ENCODE results near the gene GLIS2. TPM values are rescaled to one million over a fixed set of nuclear protein-coding genes. Genes with fewer than 3 reads are reported as not detected.

GLIS2 gene
- total RNA-seq, 1 donor from 2014 or later, result 23.2 TPM

DNA sequence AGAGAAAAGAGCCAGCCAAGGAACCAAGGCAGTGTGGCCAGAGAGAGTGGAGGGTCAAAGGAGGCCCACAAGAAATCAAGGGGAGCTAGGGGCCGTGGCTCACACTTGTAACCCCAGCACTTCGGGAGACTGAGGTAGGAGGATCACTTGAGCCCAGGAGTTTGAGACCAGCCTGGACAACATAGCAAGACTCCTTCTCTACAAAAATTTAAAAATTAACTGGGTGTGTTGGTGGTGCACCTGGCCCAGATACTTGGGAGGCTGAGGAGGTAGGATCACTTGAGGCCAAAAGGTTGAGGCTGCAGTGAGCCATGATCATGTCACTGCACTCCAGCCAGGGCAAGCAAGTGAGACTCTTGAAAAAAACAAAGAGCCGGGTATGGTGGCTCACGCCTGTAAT, 24.2 kb upstream of the GLIS2 start:
- no peak for DNase-seq (ENCODE audit: low spot score, unreplicated experiment)
- TF ChIP-seq, protein P1, sequence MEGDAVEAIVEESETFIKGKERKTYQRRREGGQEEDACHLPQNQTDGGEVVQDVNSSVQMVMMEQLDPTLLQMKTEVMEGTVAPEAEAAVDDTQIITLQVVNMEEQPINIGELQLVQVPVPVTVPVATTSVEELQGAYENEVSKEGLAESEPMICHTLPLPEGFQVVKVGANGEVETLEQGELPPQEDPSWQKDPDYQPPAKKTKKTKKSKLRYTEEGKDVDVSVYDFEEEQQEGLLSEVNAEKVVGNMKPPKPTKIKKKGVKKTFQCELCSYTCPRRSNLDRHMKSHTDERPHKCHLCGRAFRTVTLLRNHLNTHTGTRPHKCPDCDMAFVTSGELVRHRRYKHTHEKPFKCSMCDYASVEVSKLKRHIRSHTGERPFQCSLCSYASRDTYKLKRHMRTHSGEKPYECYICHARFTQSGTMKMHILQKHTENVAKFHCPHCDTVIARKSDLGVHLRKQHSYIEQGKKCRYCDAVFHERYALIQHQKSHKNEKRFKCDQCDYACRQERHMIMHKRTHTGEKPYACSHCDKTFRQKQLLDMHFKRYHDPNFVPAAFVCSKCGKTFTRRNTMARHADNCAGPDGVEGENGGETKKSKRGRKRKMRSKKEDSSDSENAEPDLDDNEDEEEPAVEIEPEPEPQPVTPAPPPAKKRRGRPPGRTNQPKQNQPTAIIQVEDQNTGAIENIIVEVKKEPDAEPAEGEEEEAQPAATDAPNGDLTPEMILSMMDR (IDR thresholded peaks at IDR 0.05; ENCODE audit: unreplicated experiment), result no peak
- Mint-ChIP-seq H3K9me3 (ENCODE audit: low read depth) (no peaks in the 10 kb centered on the region), H3K4me3 (ENCODE audit: low read depth) (no peak overlapping the region), H3K27ac (peak overlapping the region; percentile 89), H3K36me3 (ENCODE audit: insufficient read depth) (no peaks in the 10 kb centered on the region), H3K27me3 (no peaks in the 10 kb centered on the region), H3K4me1 (ENCODE audit: low read depth) (peaks cover 12% of the 10 kb centered on the region)

DNA sequence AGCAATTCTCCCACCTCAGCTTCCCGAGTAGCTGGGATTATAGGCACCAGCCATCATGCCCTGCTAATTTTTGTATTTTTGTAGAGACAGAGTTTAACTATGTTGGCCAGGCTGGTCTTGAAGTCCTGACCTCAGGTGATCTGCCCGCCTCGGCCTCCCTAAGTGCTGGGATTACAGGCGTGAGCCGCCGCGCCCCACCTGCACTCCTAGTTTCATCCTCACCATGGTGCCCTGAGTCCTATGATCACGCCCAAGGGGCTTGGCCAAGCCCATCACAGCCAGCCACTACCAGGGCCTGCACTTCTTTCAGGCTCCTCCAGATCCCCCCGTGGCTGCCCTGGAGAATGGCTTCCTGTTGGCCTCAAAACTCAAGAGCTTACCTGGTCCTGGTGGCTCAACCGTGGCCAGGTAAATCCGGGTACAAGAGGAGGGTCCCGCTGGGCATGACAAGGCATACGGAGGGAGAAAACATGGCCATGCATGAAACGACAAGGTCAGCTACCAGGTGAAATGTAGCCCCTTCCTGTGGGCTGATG, 22.6 kb upstream of the GLIS2 start:
- Mint-ChIP-seq H3K27ac (peak overlapping the region; percentile 65), H3K4me3 (ENCODE audit: low read depth) (no peak overlapping the region), H3K9me3 (ENCODE audit: low read depth) (no peaks in the 10 kb centered on the region), H3K27me3 (no peaks in the 10 kb centered on the region), H3K36me3 (ENCODE audit: insufficient read depth) (no peaks in the 10 kb centered on the region), H3K4me1 (ENCODE audit: low read depth) (peaks cover 15% of the 10 kb centered on the region)
- TF ChIP-seq, protein P1 (IDR thresholded peaks at IDR 0.05; ENCODE audit: unreplicated experiment), result no peak
- no peak for DNase-seq (ENCODE audit: low spot score, unreplicated experiment)

DNA sequence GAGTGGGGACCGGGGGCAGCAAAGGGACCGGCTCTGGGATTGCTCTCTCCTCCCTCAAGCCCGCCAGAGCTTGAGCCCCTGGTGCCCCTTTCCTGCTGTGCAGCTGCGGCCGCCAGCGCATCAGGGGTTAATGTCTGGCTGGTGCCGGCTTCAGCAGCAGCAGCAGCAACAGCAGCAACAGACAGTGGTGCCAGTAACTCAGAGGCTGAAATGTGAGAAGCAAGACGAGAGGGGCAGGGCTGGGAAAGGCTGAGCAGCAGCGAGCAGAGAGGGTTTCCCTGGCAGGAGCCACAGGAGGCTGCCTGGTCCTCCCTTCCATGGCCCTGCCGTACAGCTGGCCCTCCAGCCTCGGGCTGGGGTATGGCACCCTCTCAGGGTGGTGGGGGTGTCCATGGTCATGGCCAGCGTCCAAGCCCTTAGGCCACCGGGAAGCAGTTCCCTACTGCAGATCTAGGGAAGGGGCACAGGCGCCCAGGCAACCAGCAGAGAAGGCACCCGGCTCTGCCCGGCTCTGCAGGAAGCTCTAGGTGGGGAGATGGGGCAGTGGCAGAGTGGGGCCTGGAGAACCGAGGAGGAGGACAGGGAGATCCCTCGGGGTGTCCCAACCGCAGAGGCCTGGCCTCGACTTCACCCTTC, 21.9 kb upstream of the GLIS2 start:
- H3K27ac Mint-ChIP-seq, result peak overlapping the region; percentile 76
- DNase-seq (ENCODE audit: low spot score, unreplicated experiment), result peak; percentile 37
- peaks cover 17% of the 10 kb centered on the region for H3K4me1 Mint-ChIP-seq (ENCODE audit: low read depth)
- TF ChIP-seq, protein P1 (IDR thresholded peaks at IDR 0.05; ENCODE audit: unreplicated experiment), result no peak
- no peak overlapping the region for H3K4me3 Mint-ChIP-seq (ENCODE audit: low read depth)
- no peaks in the 10 kb centered on the region for H3K36me3 Mint-ChIP-seq (ENCODE audit: insufficient read depth)
- no peaks in the 10 kb centered on the region for H3K9me3 Mint-ChIP-seq (ENCODE audit: low read depth)
- no peaks in the 10 kb centered on the region for H3K27me3 Mint-ChIP-seq

DNA sequence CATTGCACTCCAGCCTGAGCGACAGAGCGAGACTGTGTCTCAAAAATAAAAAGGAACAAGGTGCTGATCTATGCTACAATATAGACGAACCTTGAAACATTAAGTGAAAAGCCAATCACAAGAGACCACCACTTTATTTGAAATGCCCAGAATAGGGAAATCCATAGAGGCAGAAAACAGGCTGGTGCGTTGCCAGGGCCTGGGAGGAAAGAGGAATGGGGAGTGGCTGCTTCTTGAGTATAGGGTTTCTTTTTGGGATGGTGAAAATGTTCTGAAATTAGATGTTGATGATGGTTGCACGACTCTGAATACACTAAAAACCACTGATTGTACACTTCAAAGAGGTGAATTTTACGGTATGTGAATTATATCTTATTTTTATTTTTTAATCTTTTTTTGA, 20.3 kb upstream of the GLIS2 start:
- Mint-ChIP-seq H3K4me1 (ENCODE audit: low read depth) (peaks cover 20% of the 10 kb centered on the region), H3K36me3 (ENCODE audit: insufficient read depth) (no peaks in the 10 kb centered on the region), H3K27ac (no peak overlapping the region), H3K4me3 (ENCODE audit: low read depth) (no peak overlapping the region), H3K9me3 (ENCODE audit: low read depth) (no peaks in the 10 kb centered on the region), H3K27me3 (no peaks in the 10 kb centered on the region)
- TF ChIP-seq, protein P1 (IDR thresholded peaks at IDR 0.05; ENCODE audit: unreplicated experiment), result no peak
- no peak for DNase-seq (ENCODE audit: low spot score, unreplicated experiment)

DNA sequence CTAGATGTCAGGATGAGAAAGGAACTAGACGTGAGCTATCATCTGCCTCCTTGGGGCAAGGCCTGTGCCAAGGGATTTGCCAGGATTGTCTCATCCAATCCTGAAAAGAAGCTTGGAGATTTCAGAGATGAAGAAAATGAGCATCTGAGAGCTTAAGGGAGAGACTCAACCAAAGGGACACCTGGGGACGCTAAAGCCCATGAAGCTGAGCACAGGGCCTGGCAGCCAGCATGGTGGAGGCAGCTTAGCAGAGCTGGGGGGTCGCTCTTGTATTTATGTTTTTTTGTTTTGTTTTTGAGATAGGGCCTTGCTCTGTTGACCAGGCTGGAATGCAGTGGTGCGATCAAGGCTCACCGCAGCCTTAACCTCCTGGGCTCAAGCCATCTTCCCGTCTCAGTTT, 18.4 kb upstream of the GLIS2 start:
- Mint-ChIP-seq H3K36me3 (ENCODE audit: insufficient read depth) (no peaks in the 10 kb centered on the region), H3K27ac (no peak overlapping the region), H3K4me1 (ENCODE audit: low read depth) (peaks cover 18% of the 10 kb centered on the region), H3K27me3 (no peaks in the 10 kb centered on the region), H3K9me3 (ENCODE audit: low read depth) (no peaks in the 10 kb centered on the region), H3K4me3 (ENCODE audit: low read depth) (no peak overlapping the region)
- no peak for DNase-seq (ENCODE audit: low spot score, unreplicated experiment)
- TF ChIP-seq, protein P1 (IDR thresholded peaks at IDR 0.05; ENCODE audit: unreplicated experiment), result no peak

All from progenitor cell of endocrine pancreas (in vitro differentiated cells).